Activated naive CD8-positive, alpha-beta T cell treated with anti-CD3 and anti-CD28 coated beads, Interleukin-2, amount 10 ng/mL, durations not matched to agents 7 days and 5 days (primary cell): Measurements from ENCODE around the gene THRA. TPM values are rescaled to one million over a fixed set of nuclear protein-coding genes. Genes with fewer than 3 reads are reported as not detected.

ENCODE experiments used
- ATAC-seq: fragments of 150-1000 bp; cut with Tn5 transposase; one replicate; pipeline ENCODE4 v1.10.0; 2021; ENCODE audit warnings: low read depth, moderate library complexity
- POLR2A ChIA-PET: fragments of 350-600 bp; sonication (Branson Sonifier 250); formaldehyde crosslinking; loops from one replicate; lab custom pipeline; 2021; ENCODE audit warnings: antibody characterized with exemption; lab: Charles Lee
- DNase-seq: peaks from one replicate; pipeline ENCODE4 v3.0.0; 2021
- H3K27ac Mint-ChIP-seq: one replicate; pipeline ENCODE4 v1.8.0; 2022; ENCODE audit warnings: mild to moderate bottlenecking, mixed read lengths
- H3K27me3 Mint-ChIP-seq: one replicate; pipeline ENCODE4 v1.8.0; 2022; ENCODE audit warnings: mild to moderate bottlenecking, moderate library complexity, mixed read lengths
- H3K36me3 Mint-ChIP-seq: one replicate; pipeline ENCODE4 v1.8.0; 2021; ENCODE audit warnings: mild to moderate bottlenecking, mixed read lengths
- H3K4me1 Mint-ChIP-seq: one replicate; pipeline ENCODE4 v1.8.0; 2021; ENCODE audit warnings: mixed read lengths
- H3K4me3 Mint-ChIP-seq: one replicate; pipeline ENCODE4 v1.8.0; 2022; ENCODE audit warnings: mild to moderate bottlenecking, moderate library complexity, mixed read lengths
- H3K9me3 Mint-ChIP-seq: one replicate; pipeline ENCODE4 v1.8.0; 2021; ENCODE audit warnings: mixed read lengths
- total RNA-seq, 2 experiments: library from RNA; stranded (reverse); gene quantifications; one replicate each; pipeline ENCODE4 v1.2.3, GENCODE V29; 2021

Gene THRA
- total RNA-seq, 2 experiments from 2014 or later: 19.9 to 20.3 TPM

DNA sequence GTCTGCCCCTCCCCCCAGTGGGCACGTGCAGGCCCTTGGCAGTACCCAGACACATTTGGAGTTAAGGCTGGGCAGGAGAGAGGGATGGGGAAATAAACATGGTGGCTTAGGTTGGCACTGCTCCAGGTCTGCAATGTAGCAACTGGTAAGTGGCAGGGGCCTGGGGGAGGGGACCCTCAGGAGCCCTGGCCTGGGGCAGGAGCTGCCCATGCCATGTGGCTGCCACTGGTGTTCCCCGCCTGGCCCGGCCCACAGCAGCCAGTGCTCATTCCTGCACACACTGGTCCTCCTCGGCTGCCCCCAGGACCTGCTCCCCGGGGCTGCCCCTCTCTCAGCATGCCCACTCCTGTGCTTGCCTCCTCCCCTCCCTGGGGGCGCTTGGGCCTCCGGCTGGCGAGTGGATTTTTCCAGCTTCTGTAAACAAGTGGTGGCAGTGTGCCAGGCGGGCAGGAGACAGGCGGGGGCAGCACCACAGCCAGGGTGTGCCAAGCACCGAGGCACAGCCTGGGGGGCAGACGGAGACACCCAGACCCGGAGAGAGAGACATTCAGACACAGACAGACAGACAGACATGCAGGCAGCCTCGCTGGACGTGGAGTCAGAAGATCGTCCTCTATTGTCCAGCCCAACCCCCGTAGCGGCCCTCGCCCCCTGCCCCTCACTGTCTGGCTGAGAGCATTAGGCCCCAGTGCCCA, 9.4 kb downstream of the THRA start:
- ATAC-seq: no peak
- no peak overlapping the region for H3K4me3 Mint-ChIP-seq
- H3K4me1 Mint-ChIP-seq: peaks cover 43% of the 10 kb centered on the region
- H3K27ac Mint-ChIP-seq: no peak overlapping the region
- POLR2A ChIA-PET: no interaction called here
- H3K36me3 Mint-ChIP-seq: no peaks in the 10 kb centered on the region
- no peaks in the 10 kb centered on the region for H3K27me3 Mint-ChIP-seq
- no peaks in the 10 kb centered on the region for H3K9me3 Mint-ChIP-seq
- DNase-seq: no peak

DNA sequence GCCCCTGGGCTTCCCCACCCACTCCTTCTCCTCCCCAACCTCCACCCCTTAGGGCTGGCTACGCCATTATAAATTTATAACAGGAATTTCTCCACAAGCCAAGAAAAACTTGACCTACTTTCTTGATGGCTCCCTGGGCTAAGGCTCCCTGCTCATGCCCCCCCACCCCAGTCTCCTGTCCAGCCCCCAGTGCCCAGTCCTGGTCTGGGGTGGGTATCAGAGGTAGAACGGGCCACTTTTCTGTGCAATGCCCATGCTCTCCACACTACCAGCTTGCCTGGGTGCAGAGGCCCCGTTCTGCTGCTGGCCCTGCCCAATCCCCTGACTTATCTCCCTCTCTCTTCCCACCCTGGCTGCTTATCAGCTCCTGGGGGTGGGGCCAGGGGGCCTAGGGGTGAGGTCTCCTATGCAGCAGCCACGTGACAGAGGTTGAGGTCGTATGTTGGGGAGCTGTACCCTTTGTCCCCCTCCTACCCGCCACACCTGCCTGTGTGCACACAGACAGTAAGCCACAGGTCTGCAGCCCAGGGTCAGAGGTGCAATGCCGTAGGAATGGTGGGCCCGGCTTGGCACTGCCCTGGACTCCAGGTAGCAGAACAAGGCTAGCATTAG, 10.1 kb downstream of the THRA start:
- Mint-ChIP-seq H3K9me3 (no peaks in the 10 kb centered on the region), H3K36me3 (no peaks in the 10 kb centered on the region), H3K4me3 (no peak overlapping the region), H3K27ac (no peak overlapping the region), H3K4me1 (peaks cover 39% of the 10 kb centered on the region), H3K27me3 (no peaks in the 10 kb centered on the region)
- POLR2A ChIA-PET: no interaction called here
- DNase-seq: no peak
- ATAC-seq: no peak

DNA sequence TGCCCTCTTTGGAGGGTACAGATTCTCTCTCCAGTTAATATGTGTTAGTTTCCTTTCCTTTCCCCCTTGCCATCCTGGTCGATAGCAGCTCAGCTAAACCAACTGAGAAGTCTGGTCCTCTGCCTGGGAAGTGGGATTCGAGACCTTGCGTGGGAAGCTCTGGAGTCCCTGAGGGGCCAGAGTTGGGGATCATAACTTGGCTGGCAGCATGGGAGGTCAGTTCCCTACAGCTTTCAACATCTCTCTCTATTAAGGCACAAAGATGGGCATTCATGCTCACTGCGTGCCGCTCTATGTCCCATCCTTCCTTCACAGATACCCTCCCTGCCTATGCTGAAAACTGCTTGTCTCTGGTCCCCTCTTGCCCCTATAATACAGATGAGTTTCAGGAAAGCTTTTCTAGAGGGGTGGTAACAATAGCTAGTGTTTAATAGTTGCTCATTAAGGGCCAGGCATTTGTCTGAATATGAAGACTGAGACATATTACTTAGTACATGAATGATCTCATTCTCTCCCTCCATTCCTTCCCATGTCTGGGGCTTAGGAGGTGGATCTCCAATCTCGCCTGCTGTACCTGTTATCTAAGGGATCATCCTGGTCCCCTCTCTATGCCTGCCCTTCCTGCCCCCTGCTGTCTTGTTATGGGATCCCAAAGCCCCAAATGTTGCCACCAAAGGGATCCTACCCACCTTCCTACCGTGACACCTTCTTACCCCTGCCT, 10.8 kb downstream of the THRA start:
- DNase-seq: no peak
- Mint-ChIP-seq H3K4me3 (no peak overlapping the region), H3K27ac (no peak overlapping the region), H3K27me3 (no peaks in the 10 kb centered on the region), H3K9me3 (no peaks in the 10 kb centered on the region), H3K36me3 (no peaks in the 10 kb centered on the region), H3K4me1 (peaks cover 32% of the 10 kb centered on the region)
- no peak for ATAC-seq
- POLR2A ChIA-PET: no interaction called here

DNA sequence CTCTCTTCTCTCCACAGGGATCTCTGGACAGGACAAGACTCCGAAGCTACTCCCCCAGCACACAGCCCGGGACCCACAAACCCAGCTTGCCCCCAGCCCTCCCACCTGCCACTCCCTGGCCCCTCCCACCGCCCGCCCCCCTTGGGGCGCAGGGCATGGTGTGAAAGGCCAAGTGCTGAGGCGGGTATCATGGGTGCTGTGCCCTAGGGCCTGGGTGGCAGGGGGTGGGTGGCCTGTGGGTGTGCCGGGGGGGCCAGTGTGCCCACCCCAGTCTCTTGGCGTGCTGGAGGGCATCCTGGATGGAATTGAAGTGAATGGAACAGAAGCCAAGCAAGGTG, 11.4 kb downstream of the THRA start:
- Mint-ChIP-seq H3K4me1 (peaks cover 27% of the 10 kb centered on the region), H3K4me3 (no peak overlapping the region)
- POLR2A ChIA-PET: no interaction called here

DNA sequence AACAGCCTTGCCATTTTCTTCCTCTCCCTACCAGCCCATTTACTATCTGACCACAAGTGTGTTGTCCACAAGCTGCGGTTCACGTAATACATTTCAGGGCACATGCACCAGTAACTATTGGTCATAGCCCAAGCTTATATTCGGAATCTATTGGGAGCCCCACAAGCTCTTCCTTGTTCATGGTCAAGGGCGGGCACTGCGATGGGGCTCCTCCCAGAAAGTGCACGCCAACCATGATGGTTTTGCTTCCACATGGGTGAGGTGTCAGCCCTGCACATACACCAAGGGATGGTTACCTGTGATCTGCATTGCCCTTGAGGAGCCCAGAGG, 12.1 kb downstream of the THRA start:
- no peak overlapping the region for H3K27ac Mint-ChIP-seq
- no peaks in the 10 kb centered on the region for H3K27me3 Mint-ChIP-seq
- H3K4me3 Mint-ChIP-seq: no peak overlapping the region
- peaks cover 20% of the 10 kb centered on the region for H3K4me1 Mint-ChIP-seq
- H3K9me3 Mint-ChIP-seq: no peaks in the 10 kb centered on the region
- ATAC-seq (no peak), DNase-seq (no peak)
- POLR2A ChIA-PET: no interaction called here
- no peaks in the 10 kb centered on the region for H3K36me3 Mint-ChIP-seq

More for the DNA sequence above, 11.4 kb downstream of the THRA start:
- Mint-ChIP-seq H3K9me3 (no peaks in the 10 kb centered on the region), H3K27ac (no peak overlapping the region), H3K27me3 (no peaks in the 10 kb centered on the region), H3K36me3 (no peaks in the 10 kb centered on the region)
- DNase-seq (no peak), ATAC-seq (no peak)

DNA sequence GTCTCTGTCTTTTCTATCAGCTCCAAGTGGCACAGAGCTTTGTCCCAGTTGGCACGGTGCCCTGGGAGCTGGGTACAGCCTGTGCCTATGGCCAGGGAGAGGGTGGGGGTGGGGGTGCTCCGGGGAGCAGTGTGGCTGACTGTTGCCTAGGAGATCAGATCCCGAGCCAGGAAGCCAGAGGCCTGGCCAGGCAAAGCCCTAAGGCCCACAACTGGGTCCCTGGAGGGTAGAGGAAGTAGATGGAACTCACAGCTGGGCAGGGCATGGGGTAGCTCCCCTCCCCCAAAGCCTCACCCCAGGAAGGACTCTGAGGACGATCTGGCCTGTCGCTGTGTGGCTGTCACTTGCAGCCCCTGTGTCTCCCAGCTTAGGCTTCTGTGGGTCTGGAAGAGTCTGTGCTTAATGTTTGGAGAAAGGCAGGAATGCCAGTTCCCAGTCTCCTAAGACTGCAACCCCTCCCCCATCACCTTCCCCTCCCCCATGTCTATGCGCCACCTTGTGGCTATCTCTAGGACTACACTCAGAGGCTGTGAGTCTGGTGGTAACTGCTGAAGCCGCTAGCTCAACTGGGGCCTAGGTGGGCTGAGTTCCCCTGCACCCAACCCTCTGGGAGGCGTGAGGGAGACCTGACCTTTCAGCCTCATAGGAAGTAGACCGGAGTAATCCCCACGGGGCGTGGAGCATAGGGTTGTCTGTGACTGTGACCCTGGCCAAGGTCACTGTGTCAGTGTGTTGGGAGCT, 12.6 kb downstream of the THRA start:
- Mint-ChIP-seq H3K36me3 (no peaks in the 10 kb centered on the region), H3K4me1 (peaks cover 16% of the 10 kb centered on the region), H3K9me3 (no peaks in the 10 kb centered on the region), H3K4me3 (no peak overlapping the region), H3K27ac (peak overlapping the region; percentile 73), H3K27me3 (no peaks in the 10 kb centered on the region)
- POLR2A ChIA-PET: interaction anchor here (1.0 to 1.2 kb wide), 2 partner anchors 11 to 21 kb away, joined by 3 to 6 read pairs; partner anchors contain the start of gene MED24
- DNase-seq (peak; percentile 66), ATAC-seq (peak; percentile 65)

DNA sequence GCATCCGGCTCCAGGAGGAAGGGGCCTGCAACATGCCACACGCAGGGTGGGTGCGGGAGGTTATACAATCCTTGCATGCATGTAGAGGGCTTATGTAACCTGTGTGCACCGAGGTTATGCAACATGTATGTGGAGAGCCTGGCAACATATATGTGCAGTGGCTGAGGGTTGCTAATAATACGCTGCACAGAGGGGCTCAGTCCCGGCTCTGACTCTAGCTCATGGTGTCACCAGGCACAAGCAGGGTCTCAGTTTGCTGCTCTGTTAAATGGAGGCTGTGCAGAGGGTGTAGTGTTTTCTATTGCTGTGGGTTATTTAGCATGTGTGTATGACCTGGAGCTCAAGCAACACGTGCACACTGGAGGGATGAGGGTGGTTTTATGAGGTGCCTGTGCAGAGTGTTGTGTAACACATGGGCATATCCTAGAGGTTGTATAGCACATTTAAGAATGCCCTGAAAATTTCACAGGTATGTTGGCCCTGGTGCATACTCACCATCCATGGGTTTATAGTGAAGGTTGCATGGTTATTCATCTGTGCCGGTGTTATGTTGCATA, 13.3 kb downstream of the THRA start:
- ATAC-seq (no peak), DNase-seq (no peak)
- H3K27me3 Mint-ChIP-seq: no peaks in the 10 kb centered on the region
- H3K27ac Mint-ChIP-seq: peak overlapping the region; percentile 73
- POLR2A ChIA-PET: interaction anchor here (1.0 to 1.2 kb wide), 2 partner anchors 10 to 22 kb away, joined by 3 to 6 read pairs; partner anchors contain the start of gene MED24
- H3K9me3 Mint-ChIP-seq: no peaks in the 10 kb centered on the region
- H3K36me3 Mint-ChIP-seq: no peaks in the 10 kb centered on the region
- H3K4me1 Mint-ChIP-seq: peaks cover 13% of the 10 kb centered on the region
- no peak overlapping the region for H3K4me3 Mint-ChIP-seq

DNA sequence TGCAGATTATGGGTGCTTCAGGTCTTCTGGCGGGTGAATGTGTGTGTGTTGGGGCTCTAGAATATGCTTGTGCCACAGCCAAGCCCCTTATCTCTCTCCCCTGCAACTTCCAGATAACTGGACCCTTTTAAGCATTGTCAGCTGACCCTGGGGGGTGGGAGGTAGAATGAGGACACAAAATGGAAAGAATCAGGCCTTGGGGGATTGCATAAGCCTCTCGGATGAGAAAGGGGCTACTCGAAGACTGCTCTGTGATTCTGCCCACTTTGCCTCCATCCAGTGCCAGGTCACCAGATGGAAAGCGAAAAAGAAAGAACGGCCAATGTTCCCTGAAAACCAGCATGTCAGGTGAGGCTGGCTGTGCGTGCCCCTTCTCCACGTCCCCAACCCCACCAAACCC, 13.8 kb downstream of the THRA start:
- H3K36me3 Mint-ChIP-seq: no peaks in the 10 kb centered on the region
- no peaks in the 10 kb centered on the region for H3K27me3 Mint-ChIP-seq
- DNase-seq (no peak), ATAC-seq (no peak)
- H3K27ac Mint-ChIP-seq: no peak overlapping the region
- no peak overlapping the region for H3K4me3 Mint-ChIP-seq
- H3K9me3 Mint-ChIP-seq: no peaks in the 10 kb centered on the region
- H3K4me1 Mint-ChIP-seq: peaks cover 13% of the 10 kb centered on the region
- POLR2A ChIA-PET: interaction anchor here (0.6 kb wide), 1 partner anchor 15 kb away, joined by 3 read pairs; no protein-coding TSS in a partner anchor

DNA sequence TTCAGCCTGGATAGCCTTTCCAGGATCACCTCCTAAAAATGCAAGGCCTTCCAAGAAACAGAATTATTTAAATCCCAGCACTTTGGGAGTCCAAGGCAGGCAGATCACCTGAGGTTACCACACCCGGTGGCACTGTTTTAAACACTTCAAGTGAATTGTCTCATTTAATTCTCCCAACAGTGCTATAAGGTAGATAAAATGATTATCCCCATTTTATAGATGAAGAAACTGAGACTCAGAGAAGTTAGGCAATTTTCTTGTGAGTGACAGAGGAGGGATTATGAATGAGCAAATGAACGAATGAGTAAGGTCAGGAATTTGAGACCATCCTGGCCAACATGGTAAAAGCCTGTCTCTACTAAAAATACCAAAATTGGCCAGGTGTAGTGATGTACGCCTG, 16.8 kb downstream of the THRA start:
- H3K9me3 Mint-ChIP-seq: no peaks in the 10 kb centered on the region
- H3K27me3 Mint-ChIP-seq: no peaks in the 10 kb centered on the region
- no peak for DNase-seq
- H3K27ac Mint-ChIP-seq: no peak overlapping the region
- ATAC-seq: no peak
- POLR2A ChIA-PET: no interaction called here
- no peaks in the 10 kb centered on the region for H3K36me3 Mint-ChIP-seq
- no peak overlapping the region for H3K4me3 Mint-ChIP-seq
- peaks cover 12% of the 10 kb centered on the region for H3K4me1 Mint-ChIP-seq

DNA sequence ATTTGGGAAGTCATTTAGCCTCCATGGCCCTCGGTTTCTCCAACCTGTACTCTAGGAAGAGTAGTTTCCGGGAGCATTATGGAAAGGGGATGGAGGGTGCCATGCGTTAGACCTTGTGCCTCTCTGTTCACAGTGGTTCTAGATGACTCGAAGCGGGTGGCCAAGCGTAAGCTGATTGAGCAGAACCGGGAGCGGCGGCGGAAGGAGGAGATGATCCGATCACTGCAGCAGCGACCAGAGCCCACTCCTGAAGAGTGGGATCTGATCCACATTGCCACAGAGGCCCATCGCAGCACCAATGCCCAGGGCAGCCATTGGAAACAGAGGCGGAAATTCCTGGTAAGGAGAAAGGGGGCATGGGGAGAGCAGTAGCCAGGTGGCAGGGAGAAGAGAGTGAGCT, 21.7 kb downstream of the THRA start:
- peaks cover 5% of the 10 kb centered on the region for H3K36me3 Mint-ChIP-seq
- POLR2A ChIA-PET: no interaction called here
- no peak overlapping the region for H3K4me3 Mint-ChIP-seq
- no peaks in the 10 kb centered on the region for H3K27me3 Mint-ChIP-seq
- no peaks in the 10 kb centered on the region for H3K9me3 Mint-ChIP-seq
- ATAC-seq: no peak
- H3K4me1 Mint-ChIP-seq: peaks cover 5% of the 10 kb centered on the region
- H3K27ac Mint-ChIP-seq: no peak overlapping the region
- DNase-seq: no peak

DNA sequence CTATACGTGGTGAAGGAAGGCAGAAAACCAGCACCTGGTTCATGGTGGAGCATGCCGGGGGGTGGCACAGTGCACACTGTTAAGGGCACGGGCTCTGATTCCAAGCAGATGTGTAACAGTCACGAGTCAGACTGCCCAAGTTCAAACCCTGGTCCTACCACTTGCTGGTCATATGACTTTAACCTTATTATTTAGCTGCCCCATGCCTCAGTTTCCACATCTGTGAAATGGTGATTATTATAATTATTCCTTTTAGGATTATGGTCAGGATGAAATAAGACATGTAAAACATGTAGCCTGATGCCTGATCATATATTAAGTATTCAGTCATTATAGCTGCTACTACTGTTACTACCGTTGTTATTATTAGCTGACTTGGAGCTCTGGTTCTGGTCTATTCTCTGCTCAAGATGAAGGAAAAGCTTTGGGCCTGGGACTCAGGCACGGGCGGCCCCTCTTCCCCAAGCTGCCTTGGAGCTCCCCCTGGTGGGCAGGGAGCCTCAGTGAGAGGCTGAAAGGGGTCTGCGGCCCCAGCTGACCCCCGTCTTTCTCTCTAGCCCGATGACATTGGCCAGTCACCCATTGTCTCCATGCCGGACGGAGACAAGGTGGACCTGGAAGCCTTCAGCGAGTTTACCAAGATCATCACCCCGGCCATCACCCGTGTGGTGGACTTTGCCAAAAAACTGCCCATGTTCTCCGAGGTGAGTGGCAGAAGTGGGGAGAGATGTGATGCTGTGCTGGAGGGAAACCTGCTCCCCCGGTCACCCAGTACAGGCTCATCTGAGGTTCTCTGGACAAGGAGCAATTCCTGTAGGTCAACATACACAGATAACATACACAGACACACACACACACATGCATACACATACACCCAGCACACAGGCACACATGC, 23.6 kb downstream of the THRA start:
- Mint-ChIP-seq H3K36me3 (peaks cover 5% of the 10 kb centered on the region), H3K27ac (no peak overlapping the region), H3K4me3 (no peak overlapping the region), H3K9me3 (no peaks in the 10 kb centered on the region), H3K27me3 (no peaks in the 10 kb centered on the region), H3K4me1 (peaks cover 5% of the 10 kb centered on the region)
- POLR2A ChIA-PET: interaction anchor here (1.1 kb wide), 1 partner anchor 11 kb away, joined by 3 read pairs; no protein-coding TSS in a partner anchor
- peak; percentile 65 for DNase-seq
- no peak for ATAC-seq

DNA sequence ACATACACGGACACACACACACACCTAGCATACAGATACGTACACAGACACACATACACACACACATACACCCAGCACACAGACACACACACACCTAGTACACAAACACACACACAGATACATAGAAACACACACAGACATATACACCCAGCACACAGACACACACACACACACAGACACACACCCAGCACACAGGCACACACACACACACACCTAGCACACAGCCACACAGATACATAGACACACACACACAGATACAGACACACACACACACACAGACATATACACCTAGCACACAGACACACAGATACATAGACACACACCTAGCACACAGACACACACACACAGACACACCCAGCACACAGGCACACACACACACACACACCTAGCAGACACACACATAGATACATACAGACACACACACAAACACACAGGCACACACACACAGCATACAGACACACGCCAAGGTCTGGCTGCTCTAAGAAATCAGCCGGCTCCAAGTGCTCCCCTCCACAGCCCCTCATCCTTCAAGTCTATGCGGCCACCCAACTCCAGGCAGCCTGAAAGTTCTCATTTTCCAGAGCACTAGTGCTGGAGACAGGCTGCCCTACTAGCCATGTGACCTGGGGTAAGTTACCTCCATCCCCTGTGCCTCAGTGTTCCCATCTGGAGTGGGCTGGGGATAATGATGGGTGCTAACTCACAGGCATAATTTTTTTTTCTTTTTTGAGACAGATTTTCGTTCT, 24.5 kb downstream of the THRA start:
- DNase-seq (no peak), ATAC-seq (no peak)
- H3K36me3 Mint-ChIP-seq: peaks cover 5% of the 10 kb centered on the region
- POLR2A ChIA-PET: interaction anchor here (1.1 kb wide), 1 partner anchor 12 kb away, joined by 3 read pairs; no protein-coding TSS in a partner anchor
- H3K27me3 Mint-ChIP-seq: no peaks in the 10 kb centered on the region
- peaks cover 5% of the 10 kb centered on the region for H3K4me1 Mint-ChIP-seq
- H3K27ac Mint-ChIP-seq: peak overlapping the region; percentile 55
- no peaks in the 10 kb centered on the region for H3K9me3 Mint-ChIP-seq
- H3K4me3 Mint-ChIP-seq: no peak overlapping the region
